GM12801 (cell line): ENCODE measurements around the gene NEB.

Source experiments
- TF ChIP-seq, protein P1 (sequence below): IDR thresholded peaks from one replicate; pipeline ENCODE4 v1.5.1; 2011; ENCODE audit warnings: control low read depth; ENCODE audit not compliant: insufficient read length; ENCODE audit errors: extremely low read depth

Gene NEB

GRCh38 chr2:151552287-151552686, 182.0 kb downstream of the NEB start:
- TF ChIP-seq, protein P1, sequence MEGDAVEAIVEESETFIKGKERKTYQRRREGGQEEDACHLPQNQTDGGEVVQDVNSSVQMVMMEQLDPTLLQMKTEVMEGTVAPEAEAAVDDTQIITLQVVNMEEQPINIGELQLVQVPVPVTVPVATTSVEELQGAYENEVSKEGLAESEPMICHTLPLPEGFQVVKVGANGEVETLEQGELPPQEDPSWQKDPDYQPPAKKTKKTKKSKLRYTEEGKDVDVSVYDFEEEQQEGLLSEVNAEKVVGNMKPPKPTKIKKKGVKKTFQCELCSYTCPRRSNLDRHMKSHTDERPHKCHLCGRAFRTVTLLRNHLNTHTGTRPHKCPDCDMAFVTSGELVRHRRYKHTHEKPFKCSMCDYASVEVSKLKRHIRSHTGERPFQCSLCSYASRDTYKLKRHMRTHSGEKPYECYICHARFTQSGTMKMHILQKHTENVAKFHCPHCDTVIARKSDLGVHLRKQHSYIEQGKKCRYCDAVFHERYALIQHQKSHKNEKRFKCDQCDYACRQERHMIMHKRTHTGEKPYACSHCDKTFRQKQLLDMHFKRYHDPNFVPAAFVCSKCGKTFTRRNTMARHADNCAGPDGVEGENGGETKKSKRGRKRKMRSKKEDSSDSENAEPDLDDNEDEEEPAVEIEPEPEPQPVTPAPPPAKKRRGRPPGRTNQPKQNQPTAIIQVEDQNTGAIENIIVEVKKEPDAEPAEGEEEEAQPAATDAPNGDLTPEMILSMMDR, result no peak

DNA sequence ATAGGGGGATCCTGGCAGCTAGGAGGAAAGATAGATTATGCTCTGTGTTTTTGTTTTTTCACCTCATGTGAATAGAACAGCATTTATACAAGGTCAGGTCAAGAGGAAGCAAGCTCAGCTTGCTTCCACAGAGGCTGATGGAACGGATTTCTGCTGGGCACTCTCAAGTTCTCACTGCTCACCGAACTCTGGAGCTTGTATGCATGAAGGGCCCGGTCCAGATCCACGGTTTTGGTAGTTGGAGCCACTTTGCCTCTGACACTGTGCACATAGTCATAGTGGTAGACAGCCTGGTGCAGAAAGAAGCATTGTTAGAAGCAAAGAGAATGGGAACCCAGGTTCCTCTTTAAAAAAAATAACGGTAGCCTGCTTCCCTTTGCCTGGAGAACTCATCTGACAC, 182.7 kb downstream of the NEB start:
- TF ChIP-seq, protein P1, result no peak

DNA sequence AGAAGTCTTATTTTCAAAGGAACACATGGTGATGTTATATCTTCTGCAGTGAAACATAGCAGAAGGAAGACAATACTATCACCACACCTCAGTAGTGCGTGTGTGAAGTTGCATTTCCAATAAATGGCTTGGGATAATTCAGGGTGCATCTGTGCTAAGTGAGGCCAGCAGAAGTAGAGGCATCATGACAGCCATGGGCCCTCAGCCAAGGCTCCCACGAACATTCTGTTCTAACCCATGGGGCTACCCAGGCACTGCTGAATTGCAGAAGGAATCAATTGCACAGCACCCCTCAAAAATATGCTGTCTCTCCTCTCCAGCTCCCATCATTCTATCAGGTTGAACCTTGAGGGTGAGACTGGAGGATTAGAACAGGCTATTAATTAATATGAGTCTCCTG, 185.1 kb downstream of the NEB start:
- TF ChIP-seq, protein P1, result no peak

- TF ChIP-seq, protein P1, result no peak
Measured at GRCh38 chr2:151544449-151544848, 189.8 kb downstream of the NEB start.

- TF ChIP-seq, protein P1, result no peak
Measured at GRCh38 chr2:151543876-151544275, 190.4 kb downstream of the NEB start.

DNA sequence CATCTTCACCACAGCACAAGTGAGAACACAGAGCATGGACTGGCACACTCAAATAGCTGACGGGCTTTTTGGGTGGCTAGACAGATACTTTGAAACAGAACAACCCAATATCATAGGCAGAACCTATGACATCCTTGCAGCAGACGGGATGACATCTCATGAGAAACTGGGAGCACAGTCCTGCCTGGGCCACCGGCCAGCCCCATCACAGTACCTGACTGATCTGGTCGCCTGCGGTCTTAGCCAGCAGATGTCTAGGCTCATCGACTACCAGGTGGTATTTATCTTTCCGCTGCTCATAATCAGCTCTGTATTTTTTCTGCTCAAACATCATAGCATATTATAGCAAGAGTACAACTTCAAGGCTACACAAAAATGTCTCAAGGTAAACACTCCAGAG, 200.3 kb downstream of the NEB start:
- TF ChIP-seq, protein P1, result no peak

GRCh38 chr2:151533127-151533526, 201.1 kb downstream of the NEB start:
- TF ChIP-seq, protein P1, result no peak

DNA sequence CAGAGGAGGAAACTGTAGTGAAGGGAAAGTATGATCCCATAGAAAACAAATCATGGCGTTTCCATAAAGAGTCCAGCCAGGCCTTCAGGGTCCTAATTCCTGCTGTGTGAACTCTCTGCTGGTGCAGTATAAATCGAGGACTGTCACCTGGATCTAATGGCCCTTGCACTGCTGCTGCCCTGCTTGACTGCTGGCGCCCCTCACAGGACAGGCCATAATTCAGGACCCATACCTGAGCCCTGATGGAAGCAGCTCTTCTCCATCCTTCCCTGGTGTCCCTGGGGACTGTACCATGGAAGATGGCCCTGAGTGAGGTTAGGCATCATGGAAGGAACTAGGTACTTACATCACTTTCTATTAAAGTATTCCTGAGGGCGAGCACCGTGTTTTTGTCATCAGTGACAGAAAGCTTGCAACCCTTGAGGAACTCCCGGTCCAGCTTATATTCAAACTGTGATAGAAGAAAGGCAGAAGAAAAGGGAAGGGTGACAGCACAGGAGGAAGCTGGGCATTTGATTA, 207.6 kb downstream of the NEB start:
- TF ChIP-seq, protein P1, result no peak
